IMR-90 (cell line): ENCODE results near the gene FBN3. TPM values are rescaled to one million over a fixed set of nuclear protein-coding genes. Genes with fewer than 3 reads are reported as not detected.

Source experiments
- ATAC-seq: fragments of 200-7000 bp; cut with Tn5 transposase; 2 replicates; pipeline ENCODE4 v1.9.1; 2020; ENCODE audit warnings: low read depth, mild to moderate bottlenecking, moderate library complexity
- BruUV-seq: library from RNA; stranded (reverse); fragments of 400-500 nt; replicated peaks from 2 replicates; lab custom pipeline; 2021; lab: Mats Ljungman, UMichigan
- CTCF ChIA-PET: fragments of 300-600 bp; formaldehyde crosslinking; extraction: SDS; loops from one replicate; lab custom pipeline; 2021; ENCODE audit warnings: antibody characterized with exemption; lab: Yijun Ruan, JAX
- POLR2A ChIA-PET: fragments of 300-600 bp; sonication (Branson Sonifier 250); formaldehyde crosslinking; loops from one replicate; lab custom pipeline; 2022; ENCODE audit warnings: antibody characterized with exemption; ENCODE audit not compliant: unreplicated experiment; lab: Charles Lee
- DNase-seq: peaks from one replicate; pipeline ENCODE4 v3.0.0; 2013
- H2AFZ ChIP-seq: replicated peaks from 2 replicates; pipeline ENCODE3; 2013; ENCODE audit warnings: low read length, mild to moderate bottlenecking; ENCODE audit not compliant: poor library complexity
- H2AK5ac ChIP-seq: 2 replicates; pipeline ENCODE4 v1.6.1; 2013; ENCODE audit warnings: low read depth, low read length, inconsistent platforms
- H2AK9ac ChIP-seq: replicated peaks from 2 replicates; pipeline ENCODE3; 2013; ENCODE audit warnings: mild to moderate bottlenecking, low read depth, low read length, moderate library complexity; ENCODE audit not compliant: poor library complexity
- H2BK120ac ChIP-seq: 2 replicates; pipeline ENCODE4 v1.6.1; 2013; ENCODE audit warnings: low read depth, low read length, inconsistent platforms
- H2BK15ac ChIP-seq: 3 replicates; pipeline ENCODE4 v1.6.1; 2013; ENCODE audit warnings: low read depth, low read length, inconsistent platforms
- H2BK20ac ChIP-seq: 2 replicates; pipeline ENCODE4 v1.6.1; 2013; ENCODE audit warnings: low read depth, mild to moderate bottlenecking, inconsistent platforms, low read length, moderate library complexity
- H2BK5ac ChIP-seq: 2 replicates; pipeline ENCODE4 v1.6.1; 2013; ENCODE audit warnings: mild to moderate bottlenecking, low read depth, low read length, inconsistent platforms; ENCODE audit not compliant: poor library complexity, severe bottlenecking
- H3K14ac ChIP-seq: replicated peaks from 2 replicates; pipeline ENCODE4 v1.6.1; 2013; ENCODE audit warnings: low read depth, low read length, inconsistent platforms
- H3K18ac ChIP-seq: 2 replicates; pipeline ENCODE4 v1.6.1; 2013; ENCODE audit warnings: low read depth, low read length, control low read depth
- H3K23ac ChIP-seq: 2 replicates; pipeline ENCODE4 v1.6.1; 2013; ENCODE audit warnings: low read depth, low read length, inconsistent platforms
- H3K27ac ChIP-seq: 2 replicates; pipeline ENCODE4 v1.5.1; 2013; ENCODE audit warnings: mild to moderate bottlenecking, control low read depth, low read length; ENCODE audit not compliant: insufficient read depth
- H3K27me3 ChIP-seq: 2 replicates; pipeline ENCODE4 v1.6.1; 2013; ENCODE audit warnings: low read length; ENCODE audit not compliant: control insufficient read depth, insufficient read depth
- H3K36me3 ChIP-seq: 2 replicates; pipeline ENCODE4 v1.6.1; 2013; ENCODE audit warnings: low read length, mixed read lengths; ENCODE audit not compliant: control insufficient read depth, insufficient read depth
- H3K4ac ChIP-seq: 2 replicates; pipeline ENCODE4 v1.6.1; 2013; ENCODE audit warnings: low read depth, low read length, inconsistent platforms
- H3K4me1 ChIP-seq: 2 replicates; pipeline ENCODE4 v1.6.1; 2013; ENCODE audit warnings: low read length, mixed read lengths; ENCODE audit not compliant: control insufficient read depth, insufficient read depth
- H3K4me2 ChIP-seq: 2 replicates; pipeline ENCODE4 v1.6.1; 2013; ENCODE audit warnings: low read depth, mild to moderate bottlenecking, control low read depth, low read length, moderate library complexity
- H3K4me3 ChIP-seq: 2 replicates; pipeline ENCODE4 v1.5.1; 2013; ENCODE audit warnings: low read depth, mild to moderate bottlenecking, control low read depth, low read length, moderate library complexity; ENCODE audit not compliant: insufficient read depth
- H3K56ac ChIP-seq: 2 replicates; pipeline ENCODE4 v1.6.1; 2013; ENCODE audit warnings: low read length, inconsistent platforms; ENCODE audit not compliant: insufficient read depth; ENCODE audit errors: extremely low read depth
- H3K79me1 ChIP-seq, 2 experiments: 2 replicates each; pipeline ENCODE4 v1.6.1; 2013; ENCODE audit warnings: low read length in 2 of 2, inconsistent platforms in 1 of 2, low read depth in 1 of 2
- H3K9ac ChIP-seq: 2 replicates; pipeline ENCODE4 v1.6.1; 2013; ENCODE audit warnings: low read depth, low read length, control low read depth
- H3K9me1 ChIP-seq: 2 replicates; pipeline ENCODE4 v1.6.1; 2013; ENCODE audit warnings: low read length, inconsistent platforms; ENCODE audit not compliant: insufficient read depth
- H3K9me3 ChIP-seq: 2 replicates; pipeline ENCODE4 v1.6.1; 2013; ENCODE audit warnings: low read length; ENCODE audit not compliant: control insufficient read depth, insufficient read depth
- H4K20me1 ChIP-seq: 2 replicates; pipeline ENCODE4 v1.6.1; 2013; ENCODE audit warnings: low read length, inconsistent platforms; ENCODE audit not compliant: insufficient read depth
- H4K5ac ChIP-seq: 2 replicates; pipeline ENCODE4 v1.6.1; 2013; ENCODE audit warnings: mild to moderate bottlenecking, low read depth, low read length, control low read depth
- H4K8ac ChIP-seq, 2 experiments: 2 replicates each; pipeline ENCODE4 v1.6.1; 2013; ENCODE audit warnings: low read depth in 2 of 2, low read length in 2 of 2, control low read depth in 1 of 2, inconsistent platforms in 1 of 2
- H4K91ac ChIP-seq: 2 replicates; pipeline ENCODE4 v1.6.1; 2013; ENCODE audit warnings: low read depth, low read length, inconsistent platforms; ENCODE audit not compliant: insufficient read depth
- BHLHE40 ChIP-seq: fragments of 150-350 bp; IDR thresholded peaks from 2 replicates; pipeline ENCODE4 v1.6.1; 2016; ENCODE audit warnings: mild to moderate bottlenecking, low read depth, low read length
- CEBPB ChIP-seq: IDR thresholded peaks from 2 replicates; pipeline ENCODE4 v1.6.1; 2012; ENCODE audit warnings: low read depth, low read length, improper control_type of control experiment
- CHD1 ChIP-seq: IDR thresholded peaks from 2 replicates; pipeline ENCODE4 v1.6.1; 2012; ENCODE audit warnings: low read depth, low read length, improper control_type of control experiment
- FOS ChIP-seq: fragments of 150-350 bp; IDR thresholded peaks from 2 replicates; pipeline ENCODE4 v1.6.1; 2016; ENCODE audit warnings: low read depth, low read length
- MAZ ChIP-seq: IDR thresholded peaks from 2 replicates; pipeline ENCODE4 v1.6.1; 2012; ENCODE audit warnings: low read depth, mild to moderate bottlenecking, low read length, improper control_type of control experiment, moderate library complexity, borderline replicate concordance
- MXI1 ChIP-seq: IDR thresholded peaks from 2 replicates; pipeline ENCODE4 v1.6.1; 2012; ENCODE audit warnings: low read depth, mild to moderate bottlenecking, low read length, moderate library complexity, borderline replicate concordance
- RAD21 ChIP-seq: IDR thresholded peaks from 2 replicates; pipeline ENCODE4 v1.6.1; 2012; ENCODE audit warnings: low read length, improper control_type of control experiment
- RCOR1 ChIP-seq: IDR thresholded peaks from 2 replicates; pipeline ENCODE4 v1.6.1; 2012; ENCODE audit warnings: mild to moderate bottlenecking, low read length, improper control_type of control experiment; ENCODE audit not compliant: insufficient replicate concordance
- RFX5 ChIP-seq: IDR thresholded peaks from 2 replicates; pipeline ENCODE4 v1.8.0; 2012; ENCODE audit warnings: low read depth, mild to moderate bottlenecking, low read length, moderate library complexity
- SMC3 ChIP-seq: fragments of 150-350 bp; IDR thresholded peaks from 2 replicates; pipeline ENCODE4 v1.6.1; 2016; ENCODE audit warnings: low read depth, mild to moderate bottlenecking, antibody characterized with exemption, low read length, moderate library complexity
- WGBS, 2 experiments: methylation state at CpG; one replicate each; pipeline versions ENCODE4 v1.1.5 to v1.1.7; 2013; ENCODE audit warnings: missing lambda C conversion rate in 2 of 2; ENCODE audit not compliant: insufficient read length in 1 of 2; ENCODE audit errors: extremely low coverage in 2 of 2; 5-methylcytosine and 5-hydroxymethylcytosine counted together
- dilution Hi-C: fragments of 300-500 bp; cut with HindIII; formaldehyde crosslinking; loops from one replicate; pipeline ENCODE4 v1.14.3; 2018; ENCODE audit warnings: low sequenced_read_pairs; ENCODE audit not compliant: unreplicated experiment
- in situ Hi-C: fragments of 300-500 bp; cut with MboI; formaldehyde crosslinking; loops from 3 replicates; pipeline ENCODE4 v1.14.3; 2019; ENCODE audit warnings: low sequenced_read_pairs, inconsistent platforms, mixed read lengths
- intact Hi-C: fragments of 100-400 bp; cut with micrococcal nuclease; formaldehyde crosslinking; loops from 2 replicates; pipeline ENCODE4 v1.10.0; 2022
- polyA plus RNA-seq, 3 experiments: library from polyadenylated mRNA; depleted of rRNA; stranded (reverse); fragments of >200 nt; gene quantifications; 2 replicates each; pipeline ENCODE4 v1.2.3, GENCODE V29; 2012; ENCODE audit warnings: low replicate concordance in 1 of 3
- total RNA-seq: library from RNA; depleted of rRNA; stranded (reverse); fragments of >200 nt; gene quantifications from 2 replicates; pipeline ENCODE4 v1.2.3, GENCODE V29; 2012
- TF ChIP-seq, protein P1 (sequence below): conservative IDR thresholded peaks from 2 replicates; pipeline ENCODE4 v1.5.1; 2012; ENCODE audit warnings: mild to moderate bottlenecking, low read depth, low read length, improper control_type of control experiment
- TF ChIP-seq, protein P2 (sequence below): fragments of 150-350 bp; IDR thresholded peaks from 2 replicates; pipeline ENCODE4 v1.6.1; 2017; ENCODE audit warnings: mild to moderate bottlenecking, antibody characterized with exemption, low read length, low read depth

FBN3 gene
- total and polyA plus RNA-seq, 2 of the 4 experiments (the other 2 are of a cell fraction) = not detected

DNA sequence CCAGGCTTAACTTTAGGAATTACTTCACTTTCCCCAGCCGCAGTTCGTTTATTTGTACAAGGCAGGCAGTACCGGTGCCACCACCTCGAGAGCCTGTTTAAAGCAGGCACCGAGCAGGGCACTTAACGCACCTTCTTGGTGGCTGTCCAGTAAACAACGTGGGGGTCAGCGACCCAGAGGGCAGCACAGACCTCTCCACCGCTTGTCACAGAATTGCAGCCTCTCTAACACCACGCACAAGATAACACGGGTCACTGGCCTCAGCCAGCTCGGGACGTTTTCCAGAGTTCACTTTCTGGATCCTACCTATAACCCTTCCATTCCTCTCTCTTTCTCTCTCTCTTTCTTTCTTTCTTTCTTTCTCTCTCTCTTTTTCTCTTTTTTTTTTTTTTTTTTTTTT lies 127.1 kb downstream of the FBN3 start:
- Histone ChIP-seq H3K56ac (no peak overlapping the region), H2BK5ac (no peak overlapping the region), H3K14ac (no peak overlapping the region), H3K9me3 (no peaks in the 10 kb centered on the region), H3K4ac (no peak overlapping the region), H2BK120ac (no peak overlapping the region), H4K20me1 (no peaks in the 10 kb centered on the region; the same call in 1 of the 2 replicates), H3K18ac (no peak overlapping the region), H3K23ac (no peak overlapping the region), H3K9ac (no peak overlapping the region), H4K5ac (no peak overlapping the region), H2AFZ (no peak overlapping the region), H3K27me3 (no peaks in the 10 kb centered on the region), H4K91ac (no peak overlapping the region), H2BK15ac (no peak overlapping the region), H3K4me1 (no peaks in the 10 kb centered on the region), H4K8ac (no peak overlapping the region), H3K4me3 (no peak overlapping the region), H2AK5ac (no peak overlapping the region), H3K79me1 (no peaks in the 10 kb centered on the region), H3K4me2 (no peak overlapping the region), H3K9me1 (no peaks in the 10 kb centered on the region; the same call in 1 of the 2 replicates), H3K27ac (no peak overlapping the region), H3K36me3 (peaks cover under 1% of the 10 kb centered on the region; the same call in 1 of the 2 replicates), H2AK9ac (no peak overlapping the region), H2BK20ac (no peak overlapping the region)
- ChIA-PET CTCF (no interaction called here), POLR2A (no interaction called here)
- BruUV-seq = no TSS peak
- dilution Hi-C loops (no loop called here), in situ Hi-C loops (no loop called here), intact Hi-C loops (no loop called here)
- no peak for ATAC-seq
- DNase-seq = no peak
- TF ChIP-seq CHD1 (no peak), MAZ (no peak), CEBPB (no peak), RCOR1 (no peak), RAD21 (no peak), BHLHE40 (no peak), MXI1 (no peak), SMC3 (no peak), FOS (no peak), RFX5 (no peak)
- TF ChIP-seq, protein P1, sequence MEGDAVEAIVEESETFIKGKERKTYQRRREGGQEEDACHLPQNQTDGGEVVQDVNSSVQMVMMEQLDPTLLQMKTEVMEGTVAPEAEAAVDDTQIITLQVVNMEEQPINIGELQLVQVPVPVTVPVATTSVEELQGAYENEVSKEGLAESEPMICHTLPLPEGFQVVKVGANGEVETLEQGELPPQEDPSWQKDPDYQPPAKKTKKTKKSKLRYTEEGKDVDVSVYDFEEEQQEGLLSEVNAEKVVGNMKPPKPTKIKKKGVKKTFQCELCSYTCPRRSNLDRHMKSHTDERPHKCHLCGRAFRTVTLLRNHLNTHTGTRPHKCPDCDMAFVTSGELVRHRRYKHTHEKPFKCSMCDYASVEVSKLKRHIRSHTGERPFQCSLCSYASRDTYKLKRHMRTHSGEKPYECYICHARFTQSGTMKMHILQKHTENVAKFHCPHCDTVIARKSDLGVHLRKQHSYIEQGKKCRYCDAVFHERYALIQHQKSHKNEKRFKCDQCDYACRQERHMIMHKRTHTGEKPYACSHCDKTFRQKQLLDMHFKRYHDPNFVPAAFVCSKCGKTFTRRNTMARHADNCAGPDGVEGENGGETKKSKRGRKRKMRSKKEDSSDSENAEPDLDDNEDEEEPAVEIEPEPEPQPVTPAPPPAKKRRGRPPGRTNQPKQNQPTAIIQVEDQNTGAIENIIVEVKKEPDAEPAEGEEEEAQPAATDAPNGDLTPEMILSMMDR = no peak
- TF ChIP-seq, protein P2, sequence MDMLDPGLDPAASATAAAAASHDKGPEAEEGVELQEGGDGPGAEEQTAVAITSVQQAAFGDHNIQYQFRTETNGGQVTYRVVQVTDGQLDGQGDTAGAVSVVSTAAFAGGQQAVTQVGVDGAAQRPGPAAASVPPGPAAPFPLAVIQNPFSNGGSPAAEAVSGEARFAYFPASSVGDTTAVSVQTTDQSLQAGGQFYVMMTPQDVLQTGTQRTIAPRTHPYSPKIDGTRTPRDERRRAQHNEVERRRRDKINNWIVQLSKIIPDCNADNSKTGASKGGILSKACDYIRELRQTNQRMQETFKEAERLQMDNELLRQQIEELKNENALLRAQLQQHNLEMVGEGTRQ = no peak
- WGBS, 2 experiments = 54% methylated on average over 6 of the region's 13 CpGs; no CpG with 5 or more reads in 1 of the 2 experiments
